ENCODE measurements around the gene PAX6.

GRCh38 chr11:31844351-31844750, 33.2 kb upstream of the PAX6 start:
- TF ChIP-seq CTCF (conservative IDR thresholded peaks at IDR 0.05 in 1 of 2, IDR thresholded peaks at IDR 0.05 in 1 of 2; ENCODE audit: low read depth in 1 of 2, low read length in 2 of 2) = no peak
- no peak for TF ChIP-seq EZH2 (IDR thresholded peaks at IDR 0.05; ENCODE audit: low read length, missing control alignments)

Data from fibroblast of lung (primary cell).